Ramos (cell line): Measurements from ENCODE around the gene SYT10.
"Not testable (repeated sequence)": the region's sequence is repeated elsewhere in the genome, so short reads cannot be mapped to it uniquely, and the experiment has no call there.

Experiments used
- in situ Hi-C: fragments of 300-500 bp; cut with MboI; formaldehyde crosslinking; loops from one replicate; pipeline ENCODE4 v1.14.3; 2022; ENCODE audit warnings: low sequenced_read_pairs; ENCODE audit not compliant: unreplicated experiment

SYT10 gene

GRCh38 chr12:33439587-33440011 is at the start of gene SYT10:
SYT10 (minus strand) TSS chr12:33439819; CDS start chr12:33439522, 297 bp downstream.
- in situ Hi-C loops, result no loop called here

GRCh38 chr12:33488036-33488435 is 48.4 kb upstream of the SYT10 start:
- in situ Hi-C loops, result no loop called here

- in situ Hi-C loops, result no loop called here
Observed at GRCh38 chr12:33486058-33486457, 46.4 kb upstream of the SYT10 start.

GRCh38 chr12:33484161-33484560 is 44.5 kb upstream of the SYT10 start:
- in situ Hi-C loops, result no loop called here

- in situ Hi-C loops, result no loop called here
Observed at GRCh38 chr12:33480366-33480765, 40.7 kb upstream of the SYT10 start.

GRCh38 chr12:33476058-33476457 is 36.4 kb upstream of the SYT10 start:
- in situ Hi-C loops, result no loop called here

- in situ Hi-C loops, result no loop called here
Observed at GRCh38 chr12:33472299-33472698, 32.7 kb upstream of the SYT10 start.

GRCh38 chr12:33455096-33455495 is 15.5 kb upstream of the SYT10 start:
- in situ Hi-C loops, result no loop called here

GRCh38 chr12:33450480-33450879 is 10.9 kb upstream of the SYT10 start:
- in situ Hi-C loops, result no loop called here

- in situ Hi-C loops, result no loop called here
Observed at GRCh38 chr12:33440477-33440876, 858 bp upstream of the SYT10 start.

- in situ Hi-C loops, result no loop called here
Observed at GRCh38 chr12:33438851-33439586, 600 bp downstream of the SYT10 start.

GRCh38 chr12:33438025-33438772 is 1.4 kb downstream of the SYT10 start:
- in situ Hi-C loops, result no loop called here

GRCh38 chr12:33437598-33437997 is 2.0 kb downstream of the SYT10 start:
- in situ Hi-C loops, result no loop called here

- in situ Hi-C loops, result no loop called here
Observed at GRCh38 chr12:33432992-33433391, 6.6 kb downstream of the SYT10 start.

- in situ Hi-C loops, result no loop called here
Observed at GRCh38 chr12:33431648-33432047, 8.0 kb downstream of the SYT10 start.

GRCh38 chr12:33429468-33429867 is 10.2 kb downstream of the SYT10 start:
- in situ Hi-C loops, result no loop called here

- in situ Hi-C loops, result no loop called here
Observed at GRCh38 chr12:33427071-33427470, 12.5 kb downstream of the SYT10 start.

GRCh38 chr12:33423706-33424105 is 15.9 kb downstream of the SYT10 start:
- in situ Hi-C loops, result no loop called here

GRCh38 chr12:33412410-33412809 is 27.2 kb downstream of the SYT10 start:
- in situ Hi-C loops, result not testable (repeated sequence)

GRCh38 chr12:33383503-33383902 is 56.1 kb downstream of the SYT10 start:
- in situ Hi-C loops, result no loop called here

GRCh38 chr12:33376153-33376552 is 63.5 kb downstream of the SYT10 start:
- in situ Hi-C loops, result no loop called here

GRCh38 chr12:33370318-33370717 is 69.3 kb downstream of the SYT10 start:
- in situ Hi-C loops, result no loop called here
